Muscle layer of colon (tissue), 2 donors: ENCODE measurements around the gene AP2M1.
"Not testable (repeated sequence)": the region's sequence is repeated elsewhere in the genome, so short reads cannot be mapped to it uniquely, and the experiment has no call there.

ENCODE experiments used
- H3K27ac ChIP-seq: one replicate; pipeline ENCODE4 v1.7.0; 2013; ENCODE audit warnings: low read depth, mild to moderate bottlenecking, low read length, moderate library complexity
- H3K27me3 ChIP-seq, 2 donors: one replicate each; pipeline ENCODE4 v1.7.0; 2013; ENCODE audit warnings: low read length in 2 of 2, mild to moderate bottlenecking in 2 of 2; ENCODE audit not compliant: insufficient read depth in 2 of 2, control insufficient read depth in 1 of 2
- H3K36me3 ChIP-seq: one replicate; pipeline ENCODE4 v1.7.0; 2013; ENCODE audit warnings: mild to moderate bottlenecking, low read length; ENCODE audit not compliant: insufficient read depth
- H3K4me1 ChIP-seq: one replicate; pipeline ENCODE4 v1.7.0; 2013; ENCODE audit warnings: mild to moderate bottlenecking, low read length; ENCODE audit not compliant: insufficient read depth
- H3K4me3 ChIP-seq, 2 donors: one replicate each; pipeline ENCODE4 v1.7.0; 2013; ENCODE audit warnings: low read length in 2 of 2, low read depth in 1 of 2, mild to moderate bottlenecking in 1 of 2, moderate library complexity in 1 of 2
- H3K9ac ChIP-seq: one replicate; pipeline ENCODE4 v1.7.0; 2013; ENCODE audit warnings: low read length
- H3K9me3 ChIP-seq: one replicate; pipeline ENCODE4 v1.7.0; 2013; ENCODE audit warnings: mild to moderate bottlenecking, low read length
- donor health status: abdominal sarcoma.
- donor health status: Adenocarcinoma of cecum.

The AP2M1 gene

GRCh38 chr3:184144505-184144904 is 30.1 kb upstream of the AP2M1 start:
- no peak overlapping the region for H3K27ac ChIP-seq
- H3K4me1 ChIP-seq, result no peaks in the 10 kb centered on the region
- H3K27me3 ChIP-seq, result no peaks in the 10 kb centered on the region
- no peak overlapping the region for H3K9ac ChIP-seq
- peaks cover 56% of the 10 kb centered on the region for H3K36me3 ChIP-seq
- no peaks in the 10 kb centered on the region for H3K9me3 ChIP-seq
- no peak overlapping the region for H3K4me3 ChIP-seq

DNA sequence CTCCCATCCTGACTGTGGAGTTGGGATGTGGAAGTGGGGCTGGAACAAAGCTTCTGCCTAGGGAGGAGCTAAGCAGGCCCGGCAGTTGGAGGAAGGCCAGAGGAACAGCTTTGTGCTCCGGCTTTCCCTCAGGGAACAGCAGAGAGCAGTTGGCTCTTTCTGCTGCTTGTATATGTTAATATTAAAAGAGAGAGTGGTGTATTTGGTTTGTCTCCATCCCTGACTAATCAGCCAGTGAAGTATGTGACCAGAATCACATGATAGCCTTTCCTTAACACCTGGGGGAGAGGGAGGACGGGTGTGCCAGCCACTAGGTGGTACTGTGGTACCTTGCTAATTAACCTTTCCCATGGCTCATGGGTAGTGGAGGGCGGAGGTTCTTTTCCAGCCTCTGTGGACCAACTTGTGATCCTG is 29.5 kb upstream of the AP2M1 start:
- H3K36me3 ChIP-seq, result peaks cover 55% of the 10 kb centered on the region
- no peaks in the 10 kb centered on the region for H3K9me3 ChIP-seq
- H3K4me3 ChIP-seq, result no peak overlapping the region
- no peak overlapping the region for H3K27ac ChIP-seq
- no peaks in the 10 kb centered on the region for H3K27me3 ChIP-seq
- no peak overlapping the region for H3K9ac ChIP-seq
- no peaks in the 10 kb centered on the region for H3K4me1 ChIP-seq

- Histone ChIP-seq H3K9me3 (no peaks in the 10 kb centered on the region), H3K27me3 (no peaks in the 10 kb centered on the region), H3K4me3 (no peak overlapping the region), H3K27ac (no peak overlapping the region), H3K9ac (no peak overlapping the region), H3K36me3 (peaks cover 48% of the 10 kb centered on the region), H3K4me1 (no peaks in the 10 kb centered on the region)
Measured at GRCh38 chr3:184145751-184146270, 28.8 kb upstream of the AP2M1 start.

DNA sequence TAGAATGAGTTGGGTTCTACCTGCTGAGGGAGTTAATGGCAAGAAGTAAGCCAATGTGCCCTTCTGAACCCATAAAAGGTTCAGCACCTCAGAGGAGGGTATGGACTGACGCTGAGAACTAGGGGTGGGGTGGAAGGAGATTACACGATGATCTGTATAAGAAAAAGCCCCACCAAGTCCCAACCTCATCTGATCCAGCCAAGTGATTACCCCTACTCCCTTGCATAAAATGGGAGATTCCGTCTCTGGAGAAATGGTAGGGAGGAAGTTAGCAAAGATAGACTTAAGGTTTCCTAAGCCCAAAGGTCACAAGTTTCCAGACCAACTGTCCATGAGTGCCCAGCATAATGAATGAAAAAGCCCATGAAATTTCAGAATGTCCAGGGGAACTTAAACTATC is 26.6 kb upstream of the AP2M1 start:
- no peak overlapping the region for H3K9ac ChIP-seq
- H3K27me3 ChIP-seq, result no peaks in the 10 kb centered on the region
- H3K36me3 ChIP-seq, result peaks cover 26% of the 10 kb centered on the region
- H3K4me1 ChIP-seq, result no peaks in the 10 kb centered on the region
- H3K4me3 ChIP-seq, result no peak overlapping the region
- no peaks in the 10 kb centered on the region for H3K9me3 ChIP-seq
- no peak overlapping the region for H3K27ac ChIP-seq

GRCh38 chr3:184149123-184149522 is 25.5 kb upstream of the AP2M1 start:
- no peaks in the 10 kb centered on the region for H3K27me3 ChIP-seq
- H3K9ac ChIP-seq, result no peak overlapping the region
- H3K4me1 ChIP-seq, result peaks cover 6% of the 10 kb centered on the region
- H3K27ac ChIP-seq, result no peak overlapping the region
- H3K4me3 ChIP-seq, result no peak overlapping the region
- no peaks in the 10 kb centered on the region for H3K9me3 ChIP-seq
- H3K36me3 ChIP-seq, result peaks cover 15% of the 10 kb centered on the region

DNA sequence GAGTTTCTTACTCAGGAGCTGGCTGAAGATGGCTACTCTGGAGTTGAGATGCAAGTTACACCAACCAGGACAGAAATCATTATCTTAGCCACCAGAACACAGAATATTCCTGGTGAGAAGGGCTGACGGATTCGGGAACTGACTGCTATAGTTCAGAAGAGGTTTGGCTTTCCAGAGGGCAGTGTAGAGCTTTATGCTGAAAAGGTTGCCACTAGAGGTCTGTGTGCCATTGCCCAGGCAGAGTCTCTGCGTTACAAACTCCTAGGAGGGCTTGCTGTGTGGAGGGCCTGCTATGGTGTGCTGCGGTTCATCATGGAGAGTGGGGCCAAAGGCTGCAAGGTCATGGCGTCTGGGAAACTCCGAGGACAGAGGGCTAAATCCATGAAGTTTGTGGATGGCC is 24.9 kb upstream of the AP2M1 start:
- H3K4me3 ChIP-seq, H3K27ac ChIP-seq, H3K27me3 ChIP-seq, H3K9ac ChIP-seq, H3K4me1 ChIP-seq, H3K36me3 ChIP-seq, H3K9me3 ChIP-seq: not testable (repeated sequence)

DNA sequence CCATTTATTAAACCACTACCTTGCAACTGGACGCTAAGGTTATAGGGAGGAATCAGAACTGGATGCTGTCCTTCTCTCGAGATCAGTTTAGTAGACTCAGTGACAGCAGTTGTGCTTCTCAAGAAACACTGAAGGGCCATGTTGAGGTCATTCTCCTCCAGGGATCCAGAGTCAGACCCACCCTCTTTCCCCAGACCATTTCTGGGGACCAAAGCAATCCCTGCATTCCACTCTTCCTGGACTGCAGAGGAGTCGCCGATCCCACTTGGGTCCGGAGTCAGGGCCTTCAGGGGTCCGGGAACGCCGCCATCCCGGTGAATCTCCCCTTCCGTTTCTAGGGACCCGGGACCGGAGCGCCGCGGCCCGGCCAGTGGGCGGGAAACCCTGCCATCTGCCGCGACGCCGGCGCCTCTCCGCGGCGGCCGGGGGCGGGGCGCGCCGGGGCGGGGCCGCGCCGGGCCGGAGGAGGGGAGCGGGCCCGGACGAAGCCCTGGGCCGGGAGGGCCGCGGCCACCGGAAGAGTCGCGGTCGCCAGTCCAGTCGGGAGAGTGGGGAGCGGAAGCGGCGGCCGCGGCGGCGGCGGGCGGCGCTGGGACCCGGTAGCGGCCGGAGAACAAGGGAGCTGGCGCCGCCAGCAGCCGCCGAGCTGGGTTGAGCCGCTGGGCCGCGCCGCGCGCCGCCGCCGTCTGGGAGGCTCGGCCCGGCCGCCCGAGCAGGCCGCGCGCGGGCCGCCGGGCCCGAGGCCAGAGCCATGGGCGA is 19.6 kb upstream of the AP2M1 start, which contains the start of gene DVL3:
Gene DVL3, plus strand, starts transcription at position 493 of the 759 bp plus-strand sequence. Its CDS starts 259 bp downstream, at position 752.
- peak within 1 kb of the TSS; percentile 98 to 99 for H3K4me3 ChIP-seq
- H3K27ac ChIP-seq, result peak within 1 kb of the TSS; percentile 91
- peaks cover 37% of the 10 kb centered on the region for H3K4me1 ChIP-seq
- H3K9me3 ChIP-seq, result no peaks in the 10 kb centered on the region
- no peaks in the 10 kb centered on the region for H3K36me3 ChIP-seq
- peak within 1 kb of the TSS; percentile 83 for H3K9ac ChIP-seq
- H3K27me3 ChIP-seq, result no peaks in the 10 kb centered on the region

DNA sequence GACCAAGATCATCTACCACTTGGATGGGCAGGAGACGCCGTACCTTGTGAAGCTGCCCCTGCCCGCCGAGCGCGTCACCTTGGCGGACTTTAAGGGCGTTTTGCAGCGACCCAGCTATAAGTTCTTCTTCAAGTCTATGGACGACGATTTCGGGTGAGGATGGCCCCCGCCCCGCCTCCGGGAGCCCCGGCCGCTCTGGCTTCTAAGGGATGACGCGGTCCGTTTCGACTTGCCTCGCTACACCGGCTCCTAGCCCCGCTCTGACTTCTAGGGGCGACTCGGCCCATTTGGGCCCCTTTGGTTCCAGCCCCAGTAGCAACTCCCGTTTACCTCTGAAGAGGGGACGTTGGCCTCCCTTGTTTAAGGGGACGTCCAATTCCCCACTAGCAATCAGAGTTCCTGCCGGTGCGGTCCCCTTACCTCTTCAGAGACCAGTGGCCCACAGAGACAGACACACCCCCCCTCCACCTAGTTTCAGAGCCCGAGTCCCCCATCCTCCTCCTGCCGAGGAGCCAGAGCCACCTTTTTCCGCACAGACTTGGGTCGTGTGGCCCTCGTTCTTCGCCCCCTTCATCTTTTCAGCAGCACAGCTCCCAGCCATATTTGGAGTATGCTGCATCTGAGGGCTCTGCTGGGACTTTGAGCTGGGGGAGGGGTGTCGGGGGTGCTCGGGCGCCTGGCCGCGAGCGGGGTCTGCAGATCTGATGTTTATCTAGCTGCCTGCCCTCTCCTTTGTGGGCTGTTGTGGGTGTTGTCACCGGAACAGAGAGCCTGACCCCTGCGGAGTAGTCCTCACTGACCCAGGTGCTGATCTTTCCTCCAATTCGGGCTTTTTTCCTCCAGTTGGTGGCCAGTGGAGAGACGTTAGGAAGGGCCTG is 18.8 kb upstream of the AP2M1 start:
- Histone ChIP-seq H3K36me3 (no peaks in the 10 kb centered on the region), H3K27ac (peak overlapping the region; percentile 85), H3K4me1 (peaks cover 45% of the 10 kb centered on the region), H3K9me3 (no peaks in the 10 kb centered on the region), H3K4me3 (peak overlapping the region; percentile 98 to 99), H3K27me3 (no peaks in the 10 kb centered on the region), H3K9ac (peak overlapping the region; percentile 83)

- Histone ChIP-seq H3K36me3 (no peaks in the 10 kb centered on the region), H3K4me1 (peaks cover 52% of the 10 kb centered on the region), H3K27me3 (no peaks in the 10 kb centered on the region), H3K9ac (peak overlapping the region; percentile 83), H3K4me3 (peak overlapping the region; percentile 98 to 99), H3K27ac (peak overlapping the region; percentile 85), H3K9me3 (no peaks in the 10 kb centered on the region)
Measured at GRCh38 chr3:184156522-184156955, 18.1 kb upstream of the AP2M1 start.

- peak overlapping the region; percentile 85 for H3K27ac ChIP-seq
- H3K36me3 ChIP-seq, result no peaks in the 10 kb centered on the region
- H3K4me3 ChIP-seq, result peak overlapping the region; percentile 98 to 99
- no peaks in the 10 kb centered on the region for H3K27me3 ChIP-seq
- no peaks in the 10 kb centered on the region for H3K9me3 ChIP-seq
- H3K9ac ChIP-seq, result peak overlapping the region; percentile 83
- H3K4me1 ChIP-seq, result peaks cover 59% of the 10 kb centered on the region
Measured at GRCh38 chr3:184157206-184157605, 17.4 kb upstream of the AP2M1 start.

- Histone ChIP-seq H3K9me3 (no peaks in the 10 kb centered on the region), H3K27me3 (no peaks in the 10 kb centered on the region), H3K36me3 (peaks cover 4% of the 10 kb centered on the region), H3K9ac (no peak overlapping the region), H3K4me3 (no peak overlapping the region), H3K27ac (no peak overlapping the region), H3K4me1 (peaks cover 70% of the 10 kb centered on the region)
Measured at GRCh38 chr3:184158404-184158803, 16.3 kb upstream of the AP2M1 start.
